Measurements from ENCODE around the gene RFC1.

RFC1 gene

GRCh38 chr4:39349326-39349725 is 16.8 kb downstream of the RFC1 start:
- Histone ChIP-seq H3K9me3 (ENCODE audit: insufficient read depth, low read length, severe bottlenecking) (no peaks in the 10 kb centered on the region), H3K4me1 (ENCODE audit: insufficient read depth, low read length) (peaks cover 19% of the 10 kb centered on the region), H2AFZ (ENCODE audit: low read depth, low read length) (no peak overlapping the region), H3K4me3 (ENCODE audit: low read depth in 1 of 2, low read length in 2 of 2) (no peak overlapping the region), H3K27ac (ENCODE audit: low read length) (no peak overlapping the region), H4K20me1 (ENCODE audit: insufficient read depth, low read length) (peaks cover 40% of the 10 kb centered on the region), H3K36me3 (ENCODE audit: insufficient read depth, low read length) (peaks cover 66% of the 10 kb centered on the region), H3K4me2 (ENCODE audit: insufficient read depth, low read length) (no peak overlapping the region), H3K27me3 (ENCODE audit: insufficient read depth, low read length, poor library complexity) (no peaks in the 10 kb centered on the region), H3K79me2 (ENCODE audit: insufficient read depth, low read length) (peaks cover 95% of the 10 kb centered on the region), H3K9ac (ENCODE audit: low read depth, low read length) (no peak overlapping the region)
- TF ChIP-seq CTCF (IDR thresholded peaks at IDR 0.05; ENCODE audit: borderline replicate concordance, extremely low read depth, low read length, poor library complexity, severe bottlenecking), result no peak
- TF ChIP-seq EZH2 (IDR thresholded peaks at IDR 0.05; ENCODE audit: borderline replicate concordance, low read depth, low read length, severe bottlenecking), result no peak
- no peak for DNase-seq
- no peak for ATAC-seq (ENCODE audit: insufficient read depth, low read depth)

DNA sequence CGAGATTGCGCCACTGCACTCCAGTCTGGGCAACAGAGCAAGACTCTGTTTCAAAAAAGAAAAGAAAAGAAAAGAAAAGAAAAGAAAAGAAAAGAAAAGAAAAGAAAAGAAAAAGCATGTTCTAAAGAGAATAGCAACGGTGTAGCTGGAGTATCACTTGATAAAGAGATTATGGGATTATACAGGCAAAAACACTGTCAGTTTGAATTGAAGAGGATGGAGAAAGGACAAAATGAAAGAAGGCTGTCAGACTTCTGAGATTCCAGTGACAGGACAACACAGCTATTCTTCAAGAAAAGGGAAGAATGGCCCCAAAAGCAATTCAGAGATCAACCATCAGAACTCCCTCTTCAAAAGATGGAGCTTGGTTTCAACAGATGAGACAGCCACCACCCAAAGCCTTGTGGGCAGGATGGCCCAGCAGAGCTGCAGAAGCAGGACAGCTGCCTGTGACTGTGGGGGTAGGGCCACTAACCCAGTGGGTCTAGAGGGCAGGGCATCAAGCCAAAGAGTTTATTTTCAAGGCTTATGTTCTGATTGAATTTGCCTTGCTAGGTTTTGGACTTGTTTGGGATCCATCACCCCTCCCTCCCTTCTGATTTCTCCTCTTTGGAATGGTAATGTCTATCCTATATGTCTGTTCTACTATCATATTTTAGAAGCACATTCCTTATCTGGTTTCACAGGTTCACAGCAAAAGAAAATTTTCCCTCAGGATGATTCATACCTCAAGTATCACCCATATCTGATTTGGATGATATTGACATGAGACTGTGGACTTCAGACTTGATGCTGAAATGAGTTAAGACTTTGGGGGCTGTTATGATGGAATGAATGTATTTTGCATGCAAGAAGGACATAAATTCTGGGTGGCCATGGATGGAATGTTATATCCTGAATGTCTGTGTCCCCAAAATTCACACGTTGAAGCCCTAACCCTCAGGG is 17.5 kb downstream of the RFC1 start:
- peaks cover 42% of the 10 kb centered on the region for H4K20me1 ChIP-seq (ENCODE audit: insufficient read depth, low read length)
- ATAC-seq (ENCODE audit: insufficient read depth, low read depth), result no peak
- peaks cover 95% of the 10 kb centered on the region for H3K79me2 ChIP-seq (ENCODE audit: insufficient read depth, low read length)
- H3K9ac ChIP-seq (ENCODE audit: low read depth, low read length), result no peak overlapping the region
- H3K4me2 ChIP-seq (ENCODE audit: insufficient read depth, low read length), result no peak overlapping the region
- no peak overlapping the region for H3K4me3 ChIP-seq (ENCODE audit: low read depth in 1 of 2, low read length in 2 of 2)
- DNase-seq, result no peak
- no peak overlapping the region for H2AFZ ChIP-seq (ENCODE audit: low read depth, low read length)
- no peak overlapping the region for H3K27ac ChIP-seq (ENCODE audit: low read length)
- no peaks in the 10 kb centered on the region for H3K27me3 ChIP-seq (ENCODE audit: insufficient read depth, low read length, poor library complexity)
- H3K9me3 ChIP-seq (ENCODE audit: insufficient read depth, low read length, severe bottlenecking), result no peaks in the 10 kb centered on the region
- peaks cover 12% of the 10 kb centered on the region for H3K4me1 ChIP-seq (ENCODE audit: insufficient read depth, low read length)
- peaks cover 73% of the 10 kb centered on the region for H3K36me3 ChIP-seq (ENCODE audit: insufficient read depth, low read length)
- TF ChIP-seq CTCF (IDR thresholded peaks at IDR 0.05; ENCODE audit: borderline replicate concordance, extremely low read depth, low read length, poor library complexity, severe bottlenecking) (no peak), EZH2 (IDR thresholded peaks at IDR 0.05; ENCODE audit: borderline replicate concordance, low read depth, low read length, severe bottlenecking) (no peak)

GRCh38 chr4:39346856-39347519 is 19.2 kb downstream of the RFC1 start:
- H3K79me2 ChIP-seq (ENCODE audit: insufficient read depth, low read length), result peaks cover 93% of the 10 kb centered on the region
- peaks cover 85% of the 10 kb centered on the region for H3K36me3 ChIP-seq (ENCODE audit: insufficient read depth, low read length)
- no peak overlapping the region for H3K4me3 ChIP-seq (ENCODE audit: low read depth in 1 of 2, low read length in 2 of 2)
- peaks cover 39% of the 10 kb centered on the region for H4K20me1 ChIP-seq (ENCODE audit: insufficient read depth, low read length)
- no peaks in the 10 kb centered on the region; the same call in 1 of the 2 replicates for H3K4me1 ChIP-seq (ENCODE audit: insufficient read depth, low read length)
- H3K9me3 ChIP-seq (ENCODE audit: insufficient read depth, low read length, severe bottlenecking), result no peaks in the 10 kb centered on the region
- no peak overlapping the region for H3K9ac ChIP-seq (ENCODE audit: low read depth, low read length)
- DNase-seq, result no peak
- no peaks in the 10 kb centered on the region for H3K27me3 ChIP-seq (ENCODE audit: insufficient read depth, low read length, poor library complexity)
- H3K4me2 ChIP-seq (ENCODE audit: insufficient read depth, low read length), result no peak overlapping the region
- TF ChIP-seq CTCF (IDR thresholded peaks at IDR 0.05; ENCODE audit: borderline replicate concordance, extremely low read depth, low read length, poor library complexity, severe bottlenecking) (no peak), EZH2 (IDR thresholded peaks at IDR 0.05; ENCODE audit: borderline replicate concordance, low read depth, low read length, severe bottlenecking) (no peak)
- no peak overlapping the region for H2AFZ ChIP-seq (ENCODE audit: low read depth, low read length)
- no peak overlapping the region for H3K27ac ChIP-seq (ENCODE audit: low read length)
- no peak for ATAC-seq (ENCODE audit: insufficient read depth, low read depth)

Measured in DND-41 (cell line).